HG03025 (cell line): Measurements from ENCODE around the gene SEC63.
A peak's percentile ranks its signal among the peaks of the same experiment; 100 is the strongest.

Experiments
- ATAC-seq: cut with Tn5 transposase; IDR thresholded peaks from one replicate; pipeline ENCODE4 v1.9.1; 2021; ENCODE audit warnings: mild to moderate bottlenecking, moderate library complexity; ENCODE audit not compliant: unreplicated experiment, low FRiP score

Gene SEC63

GRCh38 chr6:107822176-107823046, 135.6 kb downstream of the SEC63 start:
- peak; percentile 70 for ATAC-seq

- no peak for ATAC-seq
Observed at GRCh38 chr6:107821591-107821990, 136.4 kb downstream of the SEC63 start.

GRCh38 chr6:107820338-107821261, 137.4 kb downstream of the SEC63 start:
- ATAC-seq, result no peak

GRCh38 chr6:107819964-107820337, 138.1 kb downstream of the SEC63 start:
- no peak for ATAC-seq

GRCh38 chr6:107819217-107819616, 138.8 kb downstream of the SEC63 start:
- no peak for ATAC-seq

- no peak for ATAC-seq
Observed at GRCh38 chr6:107818272-107818671, 139.7 kb downstream of the SEC63 start.

- no peak for ATAC-seq
Observed at GRCh38 chr6:107817784-107818183, 140.2 kb downstream of the SEC63 start.
